AG04449 (cell line): ENCODE results near the gene EIF3K.

Experiments used
- CTCF ChIA-PET: fragments of 350-600 bp; formaldehyde crosslinking; extraction: SDS; loops from one replicate; lab custom pipeline; 2021; ENCODE audit warnings: antibody characterized with exemption; lab: Yijun Ruan, JAX
- POLR2A ChIA-PET: fragments of 400-600, 350-600 bp; formaldehyde crosslinking; extraction: SDS; loops from one replicate; lab custom pipeline; 2020; ENCODE audit warnings: antibody characterized with exemption, inconsistent platforms; lab: Yijun Ruan, JAX
- DNase-seq: peaks from one replicate; pipeline ENCODE4 v3.0.0-alpha.2; 2010; ENCODE audit warnings: low read depth, low spot score
- H3K4me3 ChIP-seq: 2 replicates; pipeline ENCODE4 v1.5.1; 2011; ENCODE audit warnings: low read depth, mild to moderate bottlenecking, control low read depth, low read length
- TF ChIP-seq, protein P1 (sequence below): IDR thresholded peaks from one replicate; pipeline ENCODE4 v1.5.1; 2011; ENCODE audit warnings: mild to moderate bottlenecking, moderate library complexity, low read length, control low read depth, inconsistent platforms; ENCODE audit not compliant: insufficient read depth; ENCODE audit errors: missing control alignments

EIF3K gene

GRCh38 chr19:38617283-38617763 lies 1.7 kb upstream of the EIF3K start:
- TF ChIP-seq, protein P1, sequence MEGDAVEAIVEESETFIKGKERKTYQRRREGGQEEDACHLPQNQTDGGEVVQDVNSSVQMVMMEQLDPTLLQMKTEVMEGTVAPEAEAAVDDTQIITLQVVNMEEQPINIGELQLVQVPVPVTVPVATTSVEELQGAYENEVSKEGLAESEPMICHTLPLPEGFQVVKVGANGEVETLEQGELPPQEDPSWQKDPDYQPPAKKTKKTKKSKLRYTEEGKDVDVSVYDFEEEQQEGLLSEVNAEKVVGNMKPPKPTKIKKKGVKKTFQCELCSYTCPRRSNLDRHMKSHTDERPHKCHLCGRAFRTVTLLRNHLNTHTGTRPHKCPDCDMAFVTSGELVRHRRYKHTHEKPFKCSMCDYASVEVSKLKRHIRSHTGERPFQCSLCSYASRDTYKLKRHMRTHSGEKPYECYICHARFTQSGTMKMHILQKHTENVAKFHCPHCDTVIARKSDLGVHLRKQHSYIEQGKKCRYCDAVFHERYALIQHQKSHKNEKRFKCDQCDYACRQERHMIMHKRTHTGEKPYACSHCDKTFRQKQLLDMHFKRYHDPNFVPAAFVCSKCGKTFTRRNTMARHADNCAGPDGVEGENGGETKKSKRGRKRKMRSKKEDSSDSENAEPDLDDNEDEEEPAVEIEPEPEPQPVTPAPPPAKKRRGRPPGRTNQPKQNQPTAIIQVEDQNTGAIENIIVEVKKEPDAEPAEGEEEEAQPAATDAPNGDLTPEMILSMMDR: no peak
- DNase-seq: no peak
- ChIA-PET CTCF (interaction anchor here (1.1 to 5.7 kb wide), 4 partner anchors 18 to 313 kb away, joined by 4 to 100 read pairs (median 18); partner anchors contain the start of genes FAM98C, MRPS12 and SARS2), POLR2A (no interaction called here)
- H3K4me3 ChIP-seq: no peak overlapping the region

DNA sequence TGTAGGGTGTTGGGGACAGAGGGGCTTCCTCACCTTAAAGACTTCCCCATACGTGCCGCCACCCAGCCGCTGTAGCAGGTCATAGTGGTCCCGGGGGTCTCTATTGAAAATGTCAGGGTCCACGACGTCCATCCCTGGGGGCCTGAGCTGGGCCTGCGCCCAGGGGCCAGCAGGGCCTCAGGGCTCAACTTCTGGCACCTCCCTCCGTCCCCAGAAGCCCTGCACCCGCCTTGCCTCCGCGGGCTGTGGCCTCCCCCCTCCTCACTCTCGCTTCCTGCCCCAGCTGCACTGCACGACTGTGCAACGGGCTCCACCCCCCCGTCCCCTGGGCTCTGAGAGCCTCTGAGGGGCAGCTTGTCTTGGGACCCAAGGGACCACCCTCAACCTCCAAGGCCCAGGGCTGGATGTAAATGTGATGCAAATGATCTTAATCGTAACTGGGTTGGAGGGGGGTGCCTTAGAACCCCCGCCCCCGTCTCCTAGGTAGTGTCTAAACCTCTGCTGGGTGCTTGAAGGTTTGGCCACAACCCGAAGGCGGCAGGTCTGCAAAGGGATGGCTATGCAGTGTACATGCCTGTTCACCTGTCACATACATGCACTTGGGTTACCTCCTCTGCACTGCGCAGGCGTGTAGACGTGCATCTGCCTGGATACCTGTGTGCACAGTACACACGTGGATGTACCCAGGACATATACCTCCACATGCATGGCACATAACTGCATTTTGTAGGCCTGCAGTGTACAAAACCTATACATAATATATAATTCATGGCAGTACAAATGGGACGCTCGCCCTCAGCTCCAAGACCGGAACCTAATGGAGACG lies 1.0 kb upstream of the EIF3K start, which contains the start of gene MAP4K1:
MAP4K1 (minus strand) TSS at position 190 of the 826 bp plus-strand sequence; CDS start at position 132, 58 bp downstream.
- CTCF ChIA-PET: interaction anchor here (1.0 to 5.7 kb wide), 8 partner anchors 11 to 312 kb away, joined by 3 to 100 read pairs (median 4); partner anchors contain the start of genes CATSPERG, FAM98C, MRPS12 and SARS2
- no peak for DNase-seq
- POLR2A ChIA-PET: interaction anchor here (0.6 to 2.0 kb wide), 4 partner anchors 10 to 206 kb away, joined by 3 to 6 read pairs (median 4); no protein-coding TSS in a partner anchor
- TF ChIP-seq, protein P1: no peak
- peak within 1 kb of the TSS; percentile 67 for H3K4me3 ChIP-seq

GRCh38 chr19:38619361-38620174 lies 580 bp downstream of the EIF3K start:
- peak overlapping the region; percentile 86 for H3K4me3 ChIP-seq
- TF ChIP-seq, protein P1: no peak
- no peak for DNase-seq
- ChIA-PET POLR2A (interaction anchor here (0.6 to 2.0 kb wide), 7 partner anchors 10 to 216 kb away, joined by 3 to 6 read pairs (median 3); partner anchors contain the start of genes ACTN4 and FAM98C), CTCF (interaction anchor here (0.6 to 5.7 kb wide), 6 partner anchors 9 to 311 kb away, joined by 3 to 100 read pairs (median 8); partner anchors contain the start of genes FAM98C, MRPS12 and SARS2)

- ChIA-PET CTCF (interaction anchor here (4.9 kb wide), 1 partner anchor 11 kb away, joined by 43 read pairs; no protein-coding TSS in a partner anchor), POLR2A (no interaction called here)
- H3K4me3 ChIP-seq: no peak overlapping the region
- DNase-seq: no peak
- TF ChIP-seq, protein P1: no peak
Measured at GRCh38 chr19:38624822-38625221, 5.8 kb downstream of the EIF3K start.

DNA sequence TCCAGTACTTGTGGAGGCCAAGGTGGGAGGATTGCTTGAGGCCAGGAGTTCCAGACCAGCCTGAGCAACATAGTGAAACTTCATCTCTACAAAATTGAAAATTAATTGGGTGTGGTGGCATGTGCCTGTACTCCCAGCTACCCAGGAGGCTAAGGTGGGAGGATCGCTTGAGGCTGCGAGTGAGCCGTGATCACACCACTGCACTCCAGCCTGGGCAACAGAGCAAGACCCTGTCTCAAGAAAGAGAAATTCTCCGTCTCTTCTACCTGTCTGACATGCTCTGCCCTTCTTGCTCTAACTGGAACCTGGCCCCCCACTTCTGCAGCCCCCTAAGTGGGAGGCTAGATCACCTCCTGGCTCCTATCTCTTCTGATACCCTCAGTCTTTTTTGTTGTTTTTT lies 7.4 kb downstream of the EIF3K start:
- no peak overlapping the region for H3K4me3 ChIP-seq
- DNase-seq: no peak
- ChIA-PET POLR2A (interaction anchor here (0.6 kb wide), 1 partner anchor 248 kb away, joined by 3 read pairs; no protein-coding TSS in a partner anchor), CTCF (interaction anchor here (1.2 to 4.9 kb wide), 2 partner anchors 10 to 104 kb away, joined by 3 to 43 read pairs; no protein-coding TSS in a partner anchor)
- TF ChIP-seq, protein P1: no peak
